H9 (cell line): Measurements from ENCODE around the gene SPRR1A. TPM values are rescaled to one million over a fixed set of nuclear protein-coding genes. Genes with fewer than 3 reads are reported as not detected.
A peak's percentile ranks its signal among the peaks of the same experiment; 100 is the strongest.

ENCODE experiments used
- DNase-seq: peaks from one replicate; pipeline ENCODE4 v3.0.0-alpha.2; 2017
- H2AFZ ChIP-seq: one replicate; pipeline ENCODE4 v1.6.1; 2013; ENCODE audit warnings: mild to moderate bottlenecking, low read length, control low read depth, moderate library complexity
- H2AK5ac ChIP-seq: 2 replicates; pipeline ENCODE4 v1.6.1; 2013; ENCODE audit warnings: low read length, control low read depth, mixed read lengths; ENCODE audit not compliant: insufficient read length
- H2BK120ac ChIP-seq: one replicate; pipeline ENCODE4 v1.6.1; 2013; ENCODE audit warnings: low read depth, mild to moderate bottlenecking, low read length, control low read depth, inconsistent platforms; ENCODE audit not compliant: poor library complexity, severe bottlenecking
- H2BK12ac ChIP-seq: 2 replicates; pipeline ENCODE4 v1.6.1; 2013; ENCODE audit warnings: low read length, control low read depth, mixed read lengths, low read depth; ENCODE audit not compliant: insufficient read length
- H2BK15ac ChIP-seq: 2 replicates; pipeline ENCODE4 v1.6.1; 2013; ENCODE audit warnings: low read depth, low read length, control low read depth
- H2BK20ac ChIP-seq: one replicate; pipeline ENCODE4 v1.6.1; 2013; ENCODE audit warnings: low read depth, mild to moderate bottlenecking, low read length, control low read depth, inconsistent platforms; ENCODE audit not compliant: poor library complexity, severe bottlenecking
- H2BK5ac ChIP-seq: 2 replicates; pipeline ENCODE4 v1.6.1; 2013; ENCODE audit warnings: low read length, control low read depth, mixed read lengths; ENCODE audit not compliant: insufficient read length
- H3K14ac ChIP-seq: 2 replicates; pipeline ENCODE4 v1.6.1; 2013; ENCODE audit warnings: low read length, control low read depth; ENCODE audit not compliant: insufficient read depth
- H3K18ac ChIP-seq: 2 replicates; pipeline ENCODE4 v1.6.1; 2013; ENCODE audit warnings: low read depth, mild to moderate bottlenecking, mixed read lengths, low read length, control low read depth; ENCODE audit not compliant: insufficient read length
- H3K23ac ChIP-seq: 2 replicates; pipeline ENCODE4 v1.6.1; 2013; ENCODE audit warnings: low read length, control low read depth, mixed read lengths, low read depth; ENCODE audit not compliant: insufficient read length
- H3K23me2 ChIP-seq: 2 replicates; pipeline ENCODE4 v1.6.1; 2013; ENCODE audit warnings: low read depth, mild to moderate bottlenecking, mixed read lengths, low read length, control low read depth; ENCODE audit not compliant: insufficient read length, poor library complexity, severe bottlenecking
- H3K27ac ChIP-seq: 2 replicates; pipeline ENCODE4 v1.5.1; 2013; ENCODE audit warnings: low read length, control low read depth, mixed read lengths, low read depth; ENCODE audit not compliant: insufficient read length
- H3K27me3 ChIP-seq: 2 replicates; pipeline ENCODE4 v1.6.1; 2013; ENCODE audit warnings: low read length, control low read depth, inconsistent platforms; ENCODE audit not compliant: insufficient read depth
- H3K4ac ChIP-seq: 2 replicates; pipeline ENCODE4 v1.6.1; 2013; ENCODE audit warnings: low read depth, mild to moderate bottlenecking, control low read depth, inconsistent platforms, low read length, moderate library complexity
- H3K4me1 ChIP-seq: 2 replicates; pipeline ENCODE4 v1.6.1; 2013; ENCODE audit warnings: low read length, control low read depth, inconsistent platforms; ENCODE audit not compliant: insufficient read depth
- H3K4me2 ChIP-seq: 2 replicates; pipeline ENCODE4 v1.6.1; 2013; ENCODE audit warnings: low read length, control low read depth, mixed read lengths; ENCODE audit not compliant: insufficient read length, insufficient read depth
- H3K56ac ChIP-seq: 2 replicates; pipeline ENCODE4 v1.6.1; 2013; ENCODE audit warnings: low read depth, mild to moderate bottlenecking, mixed read lengths, low read length, control low read depth; ENCODE audit not compliant: insufficient read length
- H3K79me1 ChIP-seq: 2 replicates; pipeline ENCODE4 v1.6.1; 2013; ENCODE audit warnings: low read depth, mild to moderate bottlenecking, moderate library complexity, low read length, control low read depth, inconsistent platforms; ENCODE audit not compliant: insufficient read depth, poor library complexity, severe bottlenecking
- H3K79me2 ChIP-seq: 2 replicates; pipeline ENCODE4 v1.6.1; 2013; ENCODE audit warnings: low read length, control low read depth, inconsistent platforms; ENCODE audit not compliant: insufficient read depth
- H3K9ac ChIP-seq: 2 replicates; pipeline ENCODE4 v1.6.1; 2013; ENCODE audit warnings: low read length, control low read depth, mixed read lengths; ENCODE audit not compliant: insufficient read length; ENCODE audit errors: extremely low read depth
- H3K9me3 ChIP-seq: one replicate; pipeline ENCODE4 v1.6.1; 2013; ENCODE audit warnings: low read depth, low read length, inconsistent platforms; ENCODE audit not compliant: control insufficient read depth
- H3T11ph ChIP-seq: one replicate; pipeline ENCODE4 v1.6.1; 2013; ENCODE audit warnings: mild to moderate bottlenecking, low read length, control low read depth, inconsistent platforms
- H4K20me1 ChIP-seq: one replicate; pipeline ENCODE4 v1.6.1; 2013; ENCODE audit not compliant: control insufficient read depth, insufficient read length, insufficient read depth
- H4K5ac ChIP-seq: 2 replicates; pipeline ENCODE4 v1.6.1; 2013; ENCODE audit warnings: low read depth, mild to moderate bottlenecking, mixed read lengths, low read length, control low read depth; ENCODE audit not compliant: insufficient read length
- H4K8ac ChIP-seq: replicated peaks from 2 replicates; pipeline ENCODE4 v1.6.1; 2013; ENCODE audit warnings: low read length, control low read depth, mixed read lengths, low read depth; ENCODE audit not compliant: insufficient read length
- H4K91ac ChIP-seq: 2 replicates; pipeline ENCODE4 v1.6.1; 2013; ENCODE audit warnings: low read depth, mild to moderate bottlenecking, moderate library complexity, mixed read lengths, low read length, control low read depth; ENCODE audit not compliant: insufficient read length
- H3K27ac Mint-ChIP-seq, 3 experiments: 2 replicates in 2 of 3; 3 replicates in 1 of 3; pipeline ENCODE4 v1.8.0; 2020 to 2021; ENCODE audit warnings: mixed read lengths in 3 of 3, mild to moderate bottlenecking in 1 of 3, moderate library complexity in 1 of 3
- H3K27me3 Mint-ChIP-seq: 2 replicates; pipeline ENCODE4 v1.8.0; 2021; ENCODE audit warnings: low read depth, mild to moderate bottlenecking, moderate library complexity, mixed read lengths
- H3K36me3 Mint-ChIP-seq, 3 experiments: 2 replicates in 2 of 3; 3 replicates in 1 of 3; pipeline ENCODE4 v1.8.0; 2020 to 2021; ENCODE audit warnings: low read depth in 3 of 3, mixed read lengths in 3 of 3; ENCODE audit not compliant: insufficient read depth in 1 of 3
- H3K4me1 Mint-ChIP-seq, 2 experiments: 2 replicates each; pipeline ENCODE4 v1.8.0; 2020; ENCODE audit warnings: mixed read lengths in 2 of 2
- H3K4me3 Mint-ChIP-seq, 2 experiments: 2 replicates in 1 of 2; 3 replicates in 1 of 2; pipeline ENCODE4 v1.8.0; 2020 to 2021; ENCODE audit warnings: mild to moderate bottlenecking in 2 of 2, mixed read lengths in 2 of 2, moderate library complexity in 1 of 2
- H3K9me3 Mint-ChIP-seq, 2 experiments: 2 replicates in 1 of 2; 3 replicates in 1 of 2; pipeline ENCODE4 v1.8.0; 2020; ENCODE audit warnings: mild to moderate bottlenecking in 2 of 2, mixed read lengths in 2 of 2, moderate library complexity in 1 of 2
- WGBS: extraction: QIAGEN DNeasy Blood & Tissue Kit; methylation state at CpG from one replicate; pipeline ENCODE4 v1.1.7; 2013; ENCODE audit warnings: missing lambda C conversion rate, low lambda C conversion rate, mixed read lengths; ENCODE audit not compliant: insufficient read length; ENCODE audit errors: extremely low coverage; 5-methylcytosine and 5-hydroxymethylcytosine counted together
- total RNA-seq: library from RNA; stranded (reverse); gene quantifications from 2 replicates; pipeline ENCODE4 v1.2.1, GENCODE V29; 2021
- TF ChIP-seq, protein P1 (sequence below): fragments of 200-600 bp; sonication (generic); conservative IDR thresholded peaks from 3 replicates; pipeline ENCODE4 v1.8.0; 2021; ENCODE audit warnings: antibody characterized with exemption, mild to moderate bottlenecking

The SPRR1A gene
- total RNA-seq, 1 experiment from 2014 or later = not detected

DNA sequence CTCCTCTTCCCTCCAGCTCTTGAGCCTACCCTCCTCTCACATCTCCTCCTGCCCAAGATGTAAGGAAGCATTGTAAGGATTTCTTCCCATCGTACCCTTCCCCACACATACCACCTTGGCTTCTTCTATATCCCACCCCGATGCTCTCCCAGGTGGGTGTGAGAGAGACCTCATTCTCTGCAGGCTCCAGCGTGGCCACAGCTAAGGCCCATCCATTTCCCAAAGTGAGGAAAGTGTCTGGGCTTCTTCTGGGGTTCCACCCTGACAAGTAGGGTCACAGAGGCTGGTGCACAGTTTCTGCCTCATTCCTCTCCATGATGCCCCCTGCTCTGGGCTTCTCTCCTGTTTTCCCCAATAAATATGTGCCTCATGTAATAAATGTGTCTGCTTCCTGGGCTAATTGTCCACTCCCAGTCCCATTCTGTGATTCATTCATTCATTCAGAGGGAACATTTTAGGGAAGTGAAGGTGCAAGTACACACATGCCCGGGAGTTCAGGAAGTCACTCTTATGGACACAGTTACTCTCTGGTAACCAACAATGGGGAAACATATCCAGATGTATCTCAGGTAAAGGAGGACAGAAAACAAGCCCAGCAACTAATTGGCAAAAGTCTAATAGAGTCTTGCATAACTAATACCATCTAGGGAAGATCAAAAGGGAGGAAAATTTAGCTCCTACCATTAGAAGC, 11.5 kb upstream of the SPRR1A start:
- no peak overlapping the region for H3K9ac ChIP-seq
- no peak overlapping the region for H4K91ac ChIP-seq
- H2BK120ac ChIP-seq = no peak overlapping the region
- Mint-ChIP-seq H3K27ac (no peak overlapping the region), H3K9me3 (peaks cover 7 to 21% of the 10 kb centered on the region in 2 experiments; a peak in 4 of 5 replicates), H3K4me3 (no peak overlapping the region), H3K4me1 (no peaks in the 10 kb centered on the region), H3K27me3 (peaks cover 10% of the 10 kb centered on the region), H3K36me3 (no peaks in the 10 kb centered on the region; a peak in 1 of 7 replicates)
- H3K4me2 ChIP-seq = no peak overlapping the region
- no peaks in the 10 kb centered on the region for H4K20me1 ChIP-seq
- H3K4me1 ChIP-seq = no peaks in the 10 kb centered on the region
- TF ChIP-seq, protein P1, sequence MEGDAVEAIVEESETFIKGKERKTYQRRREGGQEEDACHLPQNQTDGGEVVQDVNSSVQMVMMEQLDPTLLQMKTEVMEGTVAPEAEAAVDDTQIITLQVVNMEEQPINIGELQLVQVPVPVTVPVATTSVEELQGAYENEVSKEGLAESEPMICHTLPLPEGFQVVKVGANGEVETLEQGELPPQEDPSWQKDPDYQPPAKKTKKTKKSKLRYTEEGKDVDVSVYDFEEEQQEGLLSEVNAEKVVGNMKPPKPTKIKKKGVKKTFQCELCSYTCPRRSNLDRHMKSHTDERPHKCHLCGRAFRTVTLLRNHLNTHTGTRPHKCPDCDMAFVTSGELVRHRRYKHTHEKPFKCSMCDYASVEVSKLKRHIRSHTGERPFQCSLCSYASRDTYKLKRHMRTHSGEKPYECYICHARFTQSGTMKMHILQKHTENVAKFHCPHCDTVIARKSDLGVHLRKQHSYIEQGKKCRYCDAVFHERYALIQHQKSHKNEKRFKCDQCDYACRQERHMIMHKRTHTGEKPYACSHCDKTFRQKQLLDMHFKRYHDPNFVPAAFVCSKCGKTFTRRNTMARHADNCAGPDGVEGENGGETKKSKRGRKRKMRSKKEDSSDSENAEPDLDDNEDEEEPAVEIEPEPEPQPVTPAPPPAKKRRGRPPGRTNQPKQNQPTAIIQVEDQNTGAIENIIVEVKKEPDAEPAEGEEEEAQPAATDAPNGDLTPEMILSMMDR = no peak
- no peak overlapping the region for H3K23ac ChIP-seq
- H2AFZ ChIP-seq = no peak overlapping the region
- no peak overlapping the region for H4K8ac ChIP-seq
- no peak overlapping the region for H3K18ac ChIP-seq
- peak overlapping the region; percentile 51 for H4K5ac ChIP-seq
- no peak overlapping the region for H3K14ac ChIP-seq
- H3K79me1 ChIP-seq = no peaks in the 10 kb centered on the region
- no peak overlapping the region for H3K56ac ChIP-seq
- WGBS = no CpG with 5 or more reads among the region's 4 CpGs
- H3K23me2 ChIP-seq = no peaks in the 10 kb centered on the region
- no peak overlapping the region for H3K4ac ChIP-seq
- H3K9me3 ChIP-seq = no peaks in the 10 kb centered on the region
- H3K79me2 ChIP-seq = no peaks in the 10 kb centered on the region
- DNase-seq = no peak
- H2BK12ac ChIP-seq = no peak overlapping the region
- H3K27me3 ChIP-seq = no peaks in the 10 kb centered on the region
- H2BK15ac ChIP-seq = no peak overlapping the region
- H2BK5ac ChIP-seq = no peak overlapping the region
- no peak overlapping the region for H3K27ac ChIP-seq
- H2AK5ac ChIP-seq = no peak overlapping the region
- H3T11ph ChIP-seq = no peak overlapping the region
- H2BK20ac ChIP-seq = no peak overlapping the region
